Endothelial cell of umbilical vein (primary cell): Measurements from ENCODE around the gene UPB1. TPM values are rescaled to one million over a fixed set of nuclear protein-coding genes. Genes with fewer than 3 reads are reported as not detected.

Experiments used
- BruUV-seq: library from RNA; stranded (reverse); fragments of 400-500 nt; replicated peaks from 2 replicates; lab custom pipeline; 2021; lab: Mats Ljungman, UMichigan
- CTCF ChIA-PET: fragments of 300-600, 350-600 bp; sonication (Branson Sonifier 250); formaldehyde crosslinking; loops from one replicate; lab custom pipeline; 2021; ENCODE audit warnings: antibody characterized with exemption, inconsistent platforms; lab: Charles Lee
- POLR2A ChIA-PET: fragments of 300-600, 350-600 bp; sonication (Branson Sonifier 250); formaldehyde crosslinking; loops from one replicate; lab custom pipeline; 2021; ENCODE audit warnings: antibody characterized with exemption, inconsistent platforms; lab: Charles Lee
- DNase-seq: peaks from one replicate; pipeline ENCODE4 v3.0.0-alpha.2; 2011; ENCODE audit warnings: low read depth, low spot score
- FAIRE-seq: peaks from 2 replicates; lab custom pipeline; 2011; peaks lifted over from hg19 to GRCh38; lab: Jason Lieb, UNC
- H2AFZ ChIP-seq: 2 replicates; pipeline ENCODE4 v1.6.0; 2012; ENCODE audit warnings: low read depth, low read length, control low read depth, inconsistent platforms
- H3K27ac ChIP-seq: 2 replicates; pipeline ENCODE4 v1.5.1; 2011; ENCODE audit warnings: low read depth, mild to moderate bottlenecking, control low read depth, low read length, moderate library complexity; ENCODE audit not compliant: insufficient read depth
- H3K27me3 ChIP-seq, 2 experiments: 2 replicates each; pipeline versions ENCODE4 v1.6.0 to v1.6.1; 2011; ENCODE audit warnings: low read length in 2 of 2, mixed read lengths in 1 of 2; ENCODE audit not compliant: control insufficient read depth in 2 of 2, insufficient read depth in 2 of 2
- H3K36me3 ChIP-seq, 2 experiments: 2 replicates in 1 of 2; 3 replicates in 1 of 2; pipeline ENCODE4 v1.5.1; 2011; ENCODE audit warnings: low read length in 2 of 2, mild to moderate bottlenecking in 1 of 2, moderate library complexity in 1 of 2; ENCODE audit not compliant: control insufficient read depth in 2 of 2, insufficient read depth in 2 of 2; ENCODE audit errors: extremely low read depth in 1 of 2
- H3K4me1 ChIP-seq: 3 replicates; pipeline ENCODE4 v1.5.1; 2011; ENCODE audit warnings: mild to moderate bottlenecking, low read length; ENCODE audit not compliant: control insufficient read depth, insufficient read depth; ENCODE audit errors: extremely low read depth
- H3K4me2 ChIP-seq: 2 replicates; pipeline ENCODE4 v1.6.1; 2011; ENCODE audit warnings: low read length, control low read depth, mixed read lengths; ENCODE audit not compliant: insufficient read depth
- H3K4me3 ChIP-seq, 3 experiments: fragments of 200-600 bp in 1 of 3; sonication (generic), shearing (Covaris generic) in 1 of 3; replicated peaks in 1 of 3; 2 replicates each; pipeline ENCODE4 v1.5.1; 2011 to 2016; ENCODE audit warnings: control low read depth in 3 of 3, low read length in 3 of 3, mild to moderate bottlenecking in 2 of 3, inconsistent platforms in 1 of 3, low read depth in 1 of 3, moderate library complexity in 1 of 3; ENCODE audit not compliant: insufficient read depth in 1 of 3
- H3K79me2 ChIP-seq: 2 replicates; pipeline ENCODE4 v1.6.0; 2012; ENCODE audit warnings: low read length, inconsistent platforms; ENCODE audit not compliant: control insufficient read depth, insufficient read depth
- H3K9ac ChIP-seq: replicated peaks from 2 replicates; pipeline ENCODE3; 2011; ENCODE audit warnings: low read length, control low read depth; ENCODE audit not compliant: insufficient read depth; ENCODE audit errors: extremely low read depth
- H3K9me1 ChIP-seq: replicated peaks from 3 replicates; pipeline ENCODE4 v1.6.0; 2011; ENCODE audit warnings: mild to moderate bottlenecking, low read length; ENCODE audit not compliant: control insufficient read depth, insufficient read depth; ENCODE audit errors: extremely low read depth
- H3K9me3 ChIP-seq: replicated peaks from 2 replicates; pipeline ENCODE4 v1.5.1; 2012; ENCODE audit warnings: low read length, inconsistent platforms; ENCODE audit not compliant: control insufficient read depth, insufficient read depth
- H4K20me1 ChIP-seq: replicated peaks from 2 replicates; pipeline ENCODE3; 2011; ENCODE audit warnings: mild to moderate bottlenecking, low read length; ENCODE audit not compliant: control insufficient read depth, insufficient read depth; ENCODE audit errors: extremely low read depth
- CTCF ChIP-seq, 2 donors: IDR thresholded peaks; 1 replicate in 1 of 2; 2 replicates in 1 of 2; pipeline ENCODE4 v1.5.1; 2011; ENCODE audit warnings: low read length in 2 of 2, mild to moderate bottlenecking in 2 of 2, moderate library complexity in 2 of 2, control low read depth in 1 of 2, inconsistent platforms in 1 of 2, low read depth in 1 of 2; ENCODE audit not compliant: insufficient read depth in 1 of 2; ENCODE audit errors: extremely low read depth in 1 of 2
- EZH2 ChIP-seq: IDR thresholded peaks from 2 replicates; pipeline ENCODE4 v1.6.1; 2012; ENCODE audit warnings: borderline replicate concordance, low read depth, mild to moderate bottlenecking, moderate library complexity, low read length, inconsistent platforms; ENCODE audit not compliant: severe bottlenecking
- FOS ChIP-seq: IDR thresholded peaks from 2 replicates; pipeline ENCODE4 v1.6.1; 2011; ENCODE audit warnings: mild to moderate bottlenecking, low read length, moderate library complexity, borderline replicate concordance; ENCODE audit not compliant: insufficient read depth
- GATA2 ChIP-seq: IDR thresholded peaks from 2 replicates; pipeline ENCODE4 v1.7.0; 2011; ENCODE audit warnings: low read depth, mild to moderate bottlenecking, moderate library complexity, mixed read lengths, low read length; ENCODE audit not compliant: insufficient read length, insufficient read depth
- JUN ChIP-seq: IDR thresholded peaks from 2 replicates; pipeline ENCODE4 v1.6.1; 2011; ENCODE audit warnings: borderline replicate concordance, low read depth; ENCODE audit not compliant: insufficient read length, insufficient read depth
- MAX ChIP-seq: IDR thresholded peaks from 2 replicates; pipeline ENCODE4 v1.6.1; 2011; ENCODE audit not compliant: insufficient read depth, insufficient read length
- MYC ChIP-seq: IDR thresholded peaks from one replicate; pipeline ENCODE4 v1.6.1; 2011; ENCODE audit warnings: mild to moderate bottlenecking, low read depth, low read length
- POLR2A ChIP-seq: IDR thresholded peaks from 2 replicates; pipeline ENCODE4 v1.6.1; 2012; ENCODE audit warnings: low read depth, mild to moderate bottlenecking, control low read depth, low read length
- POLR2AphosphoS5 ChIP-seq: IDR thresholded peaks from 2 replicates; pipeline ENCODE4 v1.6.1; 2012; ENCODE audit warnings: low read depth, mild to moderate bottlenecking, control low read depth, low read length, moderate library complexity; ENCODE audit not compliant: insufficient read depth
- dilution Hi-C: fragments of 300-500 bp; cut with MboI; formaldehyde crosslinking; loops from one replicate; pipeline ENCODE4 v1.15.0; 2019; ENCODE audit warnings: low sequenced_read_pairs; ENCODE audit not compliant: extremely low pct_ligation_motif_present
- intact Hi-C: fragments of 100-400 bp; cut with micrococcal nuclease; formaldehyde crosslinking; loops from one replicate; pipeline ENCODE4 v1.10.0; 2022
- polyA plus RNA-seq, 4 experiments: library from polyadenylated mRNA; depleted of rRNA in 3 of 4; stranded (reverse) in 3 of 4; unstranded in 1 of 4; fragments of >200 nt; gene quantifications; 2 replicates each; pipeline versions ENCODE4 v1.2.1 to v1.2.3, GENCODE V29; 2011 to 2012; ENCODE audit warnings: missing spikeins in 1 of 4
- total RNA-seq: library from RNA; stranded (reverse); gene quantifications from 2 replicates; pipeline ENCODE4 v1.2.3, GENCODE V29; 2021

The UPB1 gene
- total and polyA plus RNA-seq, 2 donors (not counting 3 experiments of a cell fraction or from before 2014, with no cell fraction given): 0.30 to 0.80 TPM

GRCh38 chr22:24543185-24543601 is 48.1 kb downstream of the UPB1 start:
- Histone ChIP-seq H3K27me3 (no peaks in the 10 kb centered on the region), H4K20me1 (no peaks in the 10 kb centered on the region), H3K9ac (no peak overlapping the region), H3K36me3 (peaks cover 3 to 53% of the 10 kb centered on the region in 2 experiments), H3K4me2 (no peak overlapping the region), H3K4me3 (no peak overlapping the region), H3K9me1 (no peaks in the 10 kb centered on the region), H3K79me2 (no peaks in the 10 kb centered on the region), H3K4me1 (peaks cover 3% of the 10 kb centered on the region), H3K27ac (no peak overlapping the region), H2AFZ (no peak overlapping the region), H3K9me3 (no peaks in the 10 kb centered on the region)
- TF ChIP-seq MAX: no peak
- TF ChIP-seq FOS: no peak
- TF ChIP-seq MYC: no peak
- no peak for TF ChIP-seq CTCF (IDR thresholded peaks at IDR 0.05; ENCODE audit: extremely low read depth in 1 of 2, insufficient read depth in 1 of 2, low read depth in 1 of 2, low read length in 2 of 2)
- no peak for TF ChIP-seq GATA2
- no peak for TF ChIP-seq POLR2A
- no peak for TF ChIP-seq JUN
- TF ChIP-seq EZH2: no peak
- TF ChIP-seq POLR2AphosphoS5: no peak
- BruUV-seq: no TSS peak
- ChIA-PET POLR2A (no interaction called here), CTCF (no interaction called here)
- intact Hi-C loops: no loop called here
- dilution Hi-C loops: no loop called here
- no peak for DNase-seq
- FAIRE-seq: no peak
